Neutrophil (primary cell): ENCODE measurements around the gene MID2.
"Not testable (repeated sequence)": the region's sequence is repeated elsewhere in the genome, so short reads cannot be mapped to it uniquely, and the experiment has no call there.

Experiments
- H3K27ac ChIP-seq: fragments of 200-600 bp; sonication (generic); 2 replicates; pipeline ENCODE4 v1.5.1; 2016; ENCODE audit warnings: mild to moderate bottlenecking, moderate library complexity
- H3K27me3 ChIP-seq: fragments of 200-600 bp; sonication (generic); 2 replicates; pipeline ENCODE4 v1.6.0; 2016; ENCODE audit warnings: mild to moderate bottlenecking
- H3K36me3 ChIP-seq: fragments of 200-600 bp; sonication (generic); 2 replicates; pipeline ENCODE4 v1.5.1; 2017
- H3K4me1 ChIP-seq, 2 experiments: fragments of 200-600 bp in 1 of 2; sonication (generic) in 1 of 2; 1 replicate in 1 of 2; 2 replicates in 1 of 2; pipeline versions ENCODE4 v1.5.1 to v1.6.1; 2013 to 2016; ENCODE audit warnings: low read depth in 1 of 2, low read length in 1 of 2, mild to moderate bottlenecking in 1 of 2, moderate library complexity in 1 of 2; ENCODE audit not compliant: control insufficient read depth in 1 of 2, insufficient read depth in 1 of 2
- H3K4me3 ChIP-seq, 2 experiments: fragments of 200-600 bp in 1 of 2; sonication (generic) in 1 of 2; 1 replicate in 1 of 2; 2 replicates in 1 of 2; pipeline ENCODE4 v1.5.1; 2013 to 2016; ENCODE audit warnings: low read depth in 1 of 2, low read length in 1 of 2, mild to moderate bottlenecking in 1 of 2, moderate library complexity in 1 of 2
- H3K9me3 ChIP-seq: fragments of 200-600 bp; sonication (generic); 2 replicates; pipeline ENCODE4 v1.5.1; 2016
- TF ChIP-seq, protein P1 (sequence below): fragments of 200-600 bp; sonication (generic); IDR thresholded peaks from 2 replicates; pipeline ENCODE4 v1.5.1; 2016; ENCODE audit warnings: antibody characterized with exemption

MID2 gene

GRCh38 chrX:107804427-107804826 is 21.2 kb upstream of the MID2 start:
- TF ChIP-seq, protein P1, sequence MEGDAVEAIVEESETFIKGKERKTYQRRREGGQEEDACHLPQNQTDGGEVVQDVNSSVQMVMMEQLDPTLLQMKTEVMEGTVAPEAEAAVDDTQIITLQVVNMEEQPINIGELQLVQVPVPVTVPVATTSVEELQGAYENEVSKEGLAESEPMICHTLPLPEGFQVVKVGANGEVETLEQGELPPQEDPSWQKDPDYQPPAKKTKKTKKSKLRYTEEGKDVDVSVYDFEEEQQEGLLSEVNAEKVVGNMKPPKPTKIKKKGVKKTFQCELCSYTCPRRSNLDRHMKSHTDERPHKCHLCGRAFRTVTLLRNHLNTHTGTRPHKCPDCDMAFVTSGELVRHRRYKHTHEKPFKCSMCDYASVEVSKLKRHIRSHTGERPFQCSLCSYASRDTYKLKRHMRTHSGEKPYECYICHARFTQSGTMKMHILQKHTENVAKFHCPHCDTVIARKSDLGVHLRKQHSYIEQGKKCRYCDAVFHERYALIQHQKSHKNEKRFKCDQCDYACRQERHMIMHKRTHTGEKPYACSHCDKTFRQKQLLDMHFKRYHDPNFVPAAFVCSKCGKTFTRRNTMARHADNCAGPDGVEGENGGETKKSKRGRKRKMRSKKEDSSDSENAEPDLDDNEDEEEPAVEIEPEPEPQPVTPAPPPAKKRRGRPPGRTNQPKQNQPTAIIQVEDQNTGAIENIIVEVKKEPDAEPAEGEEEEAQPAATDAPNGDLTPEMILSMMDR, result no peak
- Histone ChIP-seq H3K9me3 (no peaks in the 10 kb centered on the region), H3K4me3 (no peak overlapping the region), H3K27ac (no peak overlapping the region), H3K4me1 (no peaks in the 10 kb centered on the region), H3K27me3 (no peaks in the 10 kb centered on the region), H3K36me3 (no peaks in the 10 kb centered on the region)

- Histone ChIP-seq H3K4me3 (no peak overlapping the region), H3K4me1 (no peaks in the 10 kb centered on the region), H3K9me3 (no peaks in the 10 kb centered on the region), H3K27me3 (no peaks in the 10 kb centered on the region), H3K27ac (no peak overlapping the region), H3K36me3 (no peaks in the 10 kb centered on the region)
- TF ChIP-seq, protein P1, result no peak
These were observed 20.5 kb upstream of the MID2 start for GRCh38 chrX:107805179-107805578.

- H3K4me1 ChIP-seq, H3K27me3 ChIP-seq, H3K36me3 ChIP-seq, H3K27ac ChIP-seq, H3K9me3 ChIP-seq, H3K4me3 ChIP-seq: not testable (repeated sequence)
These were observed 15.6 kb upstream of the MID2 start for GRCh38 chrX:107810053-107810452.

- Histone ChIP-seq H3K4me3 (no peak overlapping the region), H3K4me1 (no peaks in the 10 kb centered on the region), H3K27me3 (peaks cover 8% of the 10 kb centered on the region), H3K36me3 (no peaks in the 10 kb centered on the region), H3K9me3 (no peaks in the 10 kb centered on the region), H3K27ac (no peak overlapping the region)
- TF ChIP-seq, protein P1, result no peak
These were observed 6.7 kb upstream of the MID2 start for GRCh38 chrX:107818900-107819521.

GRCh38 chrX:107823042-107823441 is 2.6 kb upstream of the MID2 start:
- Histone ChIP-seq H3K4me1 (no peaks in the 10 kb centered on the region), H3K27me3 (peaks cover 48% of the 10 kb centered on the region), H3K36me3 (no peaks in the 10 kb centered on the region), H3K9me3 (no peaks in the 10 kb centered on the region), H3K4me3 (no peak overlapping the region), H3K27ac (no peak overlapping the region)
- TF ChIP-seq, protein P1, result no peak

- H3K27me3 ChIP-seq, result peaks cover 52% of the 10 kb centered on the region
- H3K9me3 ChIP-seq, result no peaks in the 10 kb centered on the region
- H3K4me3 ChIP-seq, result no peak overlapping the region
- no peak overlapping the region for H3K27ac ChIP-seq
- H3K36me3 ChIP-seq, result no peaks in the 10 kb centered on the region
- TF ChIP-seq, protein P1, result no peak
- H3K4me1 ChIP-seq, result no peaks in the 10 kb centered on the region
These were observed 2.2 kb upstream of the MID2 start for GRCh38 chrX:107823456-107823855.
